Measurements from ENCODE around the gene DERA.
"Not testable (repeated sequence)": the region's sequence is repeated elsewhere in the genome, so short reads cannot be mapped to it uniquely, and the experiment has no call there.

DERA gene

GRCh38 chr12:15967053-15967452, 55.9 kb downstream of the DERA start:
- peaks cover 37% of the 10 kb centered on the region for H3K36me3 ChIP-seq (ENCODE audit: insufficient read depth, low read length)
- H3K9ac ChIP-seq (ENCODE audit: low read length); H3K4me1 ChIP-seq (ENCODE audit: insufficient read depth, low read length): not testable (repeated sequence)

GRCh38 chr12:15971211-15971610, 60.1 kb downstream of the DERA start:
- H3K4me1 ChIP-seq (ENCODE audit: insufficient read depth, low read length), result no peaks in the 10 kb centered on the region
- no peaks in the 10 kb centered on the region for H3K27me3 ChIP-seq (ENCODE audit: control insufficient read depth in 1 of 2, insufficient read depth in 2 of 2, low read length in 2 of 2)
- H3K27ac ChIP-seq (ENCODE audit: low read depth, low read length), result no peak overlapping the region
- H3K9me3 ChIP-seq (ENCODE audit: low read length), result no peaks in the 10 kb centered on the region
- peaks cover 17% of the 10 kb centered on the region for H3K36me3 ChIP-seq (ENCODE audit: insufficient read depth, low read length)
- H3K9ac ChIP-seq (ENCODE audit: low read length), result no peak overlapping the region
- no peak overlapping the region for H3K4me3 ChIP-seq (ENCODE audit: low read depth in 1 of 2, low read length in 2 of 2)

More at GRCh38 chr12:15967053-15967452, 55.9 kb downstream of the DERA start:
- not testable (repeated sequence) for H3K9me3 ChIP-seq (ENCODE audit: low read length); H3K4me3 ChIP-seq (ENCODE audit: low read depth in 1 of 2, low read length in 2 of 2); H3K27me3 ChIP-seq (ENCODE audit: control insufficient read depth in 1 of 2, insufficient read depth in 2 of 2, low read length in 2 of 2); H3K27ac ChIP-seq (ENCODE audit: low read depth, low read length)

DNA sequence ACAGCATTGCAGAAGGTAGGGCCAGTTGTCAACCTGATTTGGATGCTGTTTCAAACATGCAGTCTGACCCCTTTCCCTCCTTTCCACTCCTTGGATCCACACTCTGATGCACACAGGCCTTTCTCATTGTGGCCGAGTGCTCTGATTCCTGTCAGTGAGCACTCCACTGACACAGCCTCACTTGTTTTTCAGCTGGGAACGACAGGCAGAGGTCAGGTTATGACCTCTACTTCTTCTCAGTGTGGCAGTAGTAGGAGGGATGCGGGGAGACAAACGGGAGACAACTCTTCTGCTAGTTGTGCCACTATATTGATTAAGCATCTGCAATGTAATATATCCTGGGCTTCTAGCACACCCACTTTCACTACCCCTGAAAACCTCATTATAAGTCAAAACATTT, 61.8 kb downstream of the DERA start:
- no peak overlapping the region for H3K27ac ChIP-seq (ENCODE audit: low read depth, low read length)
- H3K36me3 ChIP-seq (ENCODE audit: insufficient read depth, low read length), result peaks cover 13% of the 10 kb centered on the region

GRCh38 chr12:15977999-15978951, 67.1 kb downstream of the DERA start:
- peaks cover 41% of the 10 kb centered on the region for H3K4me1 ChIP-seq (ENCODE audit: insufficient read depth, low read length)
- H3K36me3 ChIP-seq (ENCODE audit: insufficient read depth, low read length), result peaks cover 5% of the 10 kb centered on the region
- no peak overlapping the region for H3K27ac ChIP-seq (ENCODE audit: low read depth, low read length)
- H3K9ac ChIP-seq (ENCODE audit: low read length), result no peak overlapping the region
- H3K4me3 ChIP-seq (ENCODE audit: low read depth in 1 of 2, low read length in 2 of 2), result no peak overlapping the region
- no peaks in the 10 kb centered on the region for H3K27me3 ChIP-seq (ENCODE audit: control insufficient read depth in 1 of 2, insufficient read depth in 2 of 2, low read length in 2 of 2)
- no peaks in the 10 kb centered on the region for H3K9me3 ChIP-seq (ENCODE audit: low read length)

More for the DNA sequence above, 61.8 kb downstream of the DERA start:
- Histone ChIP-seq H3K27me3 (ENCODE audit: control insufficient read depth in 1 of 2, insufficient read depth in 2 of 2, low read length in 2 of 2) (no peaks in the 10 kb centered on the region), H3K9ac (ENCODE audit: low read length) (no peak overlapping the region), H3K9me3 (ENCODE audit: low read length) (no peaks in the 10 kb centered on the region), H3K4me3 (ENCODE audit: low read depth in 1 of 2, low read length in 2 of 2) (no peak overlapping the region), H3K4me1 (ENCODE audit: insufficient read depth, low read length) (no peaks in the 10 kb centered on the region)

DNA sequence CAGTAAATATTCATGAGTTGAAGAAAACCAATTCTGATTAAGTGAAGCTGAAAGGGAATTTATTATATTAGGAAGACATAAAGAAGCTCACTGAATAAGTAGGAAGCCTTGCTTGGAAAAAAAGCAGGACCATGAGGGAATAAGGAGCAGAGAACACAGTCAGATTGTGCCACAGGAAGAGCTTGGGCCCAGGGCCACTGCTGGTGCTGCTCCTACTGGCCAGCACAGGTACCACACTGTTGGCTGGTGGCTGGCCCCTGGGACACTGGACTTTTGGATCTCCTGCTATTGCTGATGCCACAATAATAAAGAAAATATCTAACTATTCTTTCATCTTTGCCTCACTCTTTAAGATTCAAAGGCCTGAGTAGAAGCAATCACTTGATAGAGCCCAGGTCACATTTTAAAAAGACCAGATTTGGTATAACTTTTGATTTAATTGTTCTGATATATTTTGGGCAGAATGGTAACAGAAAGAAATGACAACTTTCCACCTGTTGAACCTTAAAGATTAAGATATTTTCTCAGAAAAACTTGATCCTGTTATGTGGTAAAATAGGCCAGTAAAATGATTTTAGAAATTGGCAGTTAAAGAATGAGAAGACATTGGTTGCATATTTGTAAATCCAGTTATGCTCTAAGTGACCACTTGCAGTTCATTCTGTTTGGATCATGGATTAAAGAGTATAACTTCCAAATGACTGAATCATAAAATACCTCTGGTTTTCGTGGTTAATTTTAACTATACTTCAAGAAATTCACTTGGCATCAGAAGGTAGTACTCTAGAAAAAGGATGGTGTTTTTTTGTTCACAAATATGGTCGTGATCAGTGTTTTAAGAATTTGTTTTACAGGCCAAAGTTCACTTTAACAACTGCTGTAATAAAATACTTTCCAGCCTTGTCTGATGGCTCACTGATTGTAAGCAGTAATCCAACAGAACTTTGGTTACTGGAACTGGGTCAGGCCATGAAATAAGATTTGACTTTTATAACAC, 68.3 kb downstream of the DERA start:
- Histone ChIP-seq H3K4me1 (ENCODE audit: insufficient read depth, low read length) (peaks cover 46% of the 10 kb centered on the region), H3K27me3 (ENCODE audit: control insufficient read depth in 1 of 2, insufficient read depth in 2 of 2, low read length in 2 of 2) (no peaks in the 10 kb centered on the region), H3K36me3 (ENCODE audit: insufficient read depth, low read length) (peaks cover 12% of the 10 kb centered on the region), H3K4me3 (ENCODE audit: low read depth in 1 of 2, low read length in 2 of 2) (no peak overlapping the region), H3K9me3 (ENCODE audit: low read length) (no peaks in the 10 kb centered on the region), H3K27ac (ENCODE audit: low read depth, low read length) (peak overlapping the region; percentile 22), H3K9ac (ENCODE audit: low read length) (no peak overlapping the region)

GRCh38 chr12:15982071-15982470, 70.9 kb downstream of the DERA start:
- H3K36me3 ChIP-seq (ENCODE audit: insufficient read depth, low read length), result peaks cover 12% of the 10 kb centered on the region

DNA sequence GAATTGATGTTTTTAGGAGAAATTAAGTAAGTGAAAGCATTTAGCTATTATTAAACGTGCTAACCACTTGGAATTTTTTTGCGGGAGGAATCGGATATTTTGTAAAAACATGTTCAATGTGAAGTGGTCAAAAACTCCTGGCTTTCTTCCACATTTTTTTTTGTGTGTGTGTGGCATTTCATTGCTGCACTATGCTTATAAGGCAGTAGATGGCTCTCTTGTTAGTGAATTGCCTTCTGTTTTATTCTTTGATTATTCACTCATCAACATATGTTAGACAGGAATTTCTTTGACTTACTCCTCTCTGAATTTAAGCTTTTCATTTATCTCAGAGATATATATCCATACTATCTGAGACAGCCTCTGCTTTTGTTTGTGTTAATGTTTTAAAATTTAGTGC, 71.3 kb downstream of the DERA start:
- no peak overlapping the region for H3K27ac ChIP-seq (ENCODE audit: low read depth, low read length)
- H3K36me3 ChIP-seq (ENCODE audit: insufficient read depth, low read length), result peaks cover 12% of the 10 kb centered on the region

More at GRCh38 chr12:15982071-15982470, 70.9 kb downstream of the DERA start:
- Histone ChIP-seq H3K9ac (ENCODE audit: low read length) (no peak overlapping the region), H3K27ac (ENCODE audit: low read depth, low read length) (no peak overlapping the region), H3K4me1 (ENCODE audit: insufficient read depth, low read length) (peaks cover 46% of the 10 kb centered on the region), H3K27me3 (ENCODE audit: control insufficient read depth in 1 of 2, insufficient read depth in 2 of 2, low read length in 2 of 2) (no peaks in the 10 kb centered on the region), H3K9me3 (ENCODE audit: low read length) (no peaks in the 10 kb centered on the region), H3K4me3 (ENCODE audit: low read depth in 1 of 2, low read length in 2 of 2) (no peak overlapping the region)

DNA sequence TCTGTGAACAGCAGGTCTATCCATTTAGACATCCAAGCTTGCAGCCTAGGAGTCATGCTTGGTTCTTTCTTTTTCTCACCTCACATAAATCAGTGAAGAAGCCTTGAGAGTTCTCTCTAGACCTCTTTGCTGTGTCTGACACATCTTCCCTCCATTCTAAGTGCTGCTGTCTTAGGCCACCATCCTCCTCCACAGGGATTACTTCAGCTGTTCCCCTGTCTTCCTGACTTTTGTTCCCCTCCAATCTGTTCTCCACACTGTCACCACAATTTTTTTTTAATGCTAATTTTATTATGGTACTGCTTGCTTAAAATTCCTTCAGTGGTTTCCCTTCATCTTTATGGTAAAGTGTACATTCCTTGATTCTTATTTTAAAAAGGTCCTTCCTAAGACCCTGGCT, 71.8 kb downstream of the DERA start:
- Histone ChIP-seq H3K4me1 (ENCODE audit: insufficient read depth, low read length) (peaks cover 51% of the 10 kb centered on the region), H3K9ac (ENCODE audit: low read length) (no peak overlapping the region), H3K9me3 (ENCODE audit: low read length) (no peaks in the 10 kb centered on the region), H3K27me3 (ENCODE audit: control insufficient read depth in 1 of 2, insufficient read depth in 2 of 2, low read length in 2 of 2) (no peaks in the 10 kb centered on the region), H3K27ac (ENCODE audit: low read depth, low read length) (no peak overlapping the region), H3K36me3 (ENCODE audit: insufficient read depth, low read length) (peaks cover 12% of the 10 kb centered on the region), H3K4me3 (ENCODE audit: low read depth in 1 of 2, low read length in 2 of 2) (no peak overlapping the region)

More for the DNA sequence above, 71.3 kb downstream of the DERA start:
- no peaks in the 10 kb centered on the region for H3K27me3 ChIP-seq (ENCODE audit: control insufficient read depth in 1 of 2, insufficient read depth in 2 of 2, low read length in 2 of 2)
- peaks cover 47% of the 10 kb centered on the region for H3K4me1 ChIP-seq (ENCODE audit: insufficient read depth, low read length)
- no peak overlapping the region for H3K4me3 ChIP-seq (ENCODE audit: low read depth in 1 of 2, low read length in 2 of 2)
- no peak overlapping the region for H3K9ac ChIP-seq (ENCODE audit: low read length)
- no peaks in the 10 kb centered on the region for H3K9me3 ChIP-seq (ENCODE audit: low read length)

GRCh38 chr12:15984097-15984800, 73.1 kb downstream of the DERA start:
- no peak overlapping the region for H3K9ac ChIP-seq (ENCODE audit: low read length)
- H3K27me3 ChIP-seq (ENCODE audit: control insufficient read depth in 1 of 2, insufficient read depth in 2 of 2, low read length in 2 of 2), result no peaks in the 10 kb centered on the region
- no peak overlapping the region for H3K4me3 ChIP-seq (ENCODE audit: low read depth in 1 of 2, low read length in 2 of 2)
- H3K36me3 ChIP-seq (ENCODE audit: insufficient read depth, low read length), result peaks cover 20% of the 10 kb centered on the region
- no peak overlapping the region for H3K27ac ChIP-seq (ENCODE audit: low read depth, low read length)
- H3K9me3 ChIP-seq (ENCODE audit: low read length), result no peaks in the 10 kb centered on the region
- H3K4me1 ChIP-seq (ENCODE audit: insufficient read depth, low read length), result peaks cover 42% of the 10 kb centered on the region

DNA sequence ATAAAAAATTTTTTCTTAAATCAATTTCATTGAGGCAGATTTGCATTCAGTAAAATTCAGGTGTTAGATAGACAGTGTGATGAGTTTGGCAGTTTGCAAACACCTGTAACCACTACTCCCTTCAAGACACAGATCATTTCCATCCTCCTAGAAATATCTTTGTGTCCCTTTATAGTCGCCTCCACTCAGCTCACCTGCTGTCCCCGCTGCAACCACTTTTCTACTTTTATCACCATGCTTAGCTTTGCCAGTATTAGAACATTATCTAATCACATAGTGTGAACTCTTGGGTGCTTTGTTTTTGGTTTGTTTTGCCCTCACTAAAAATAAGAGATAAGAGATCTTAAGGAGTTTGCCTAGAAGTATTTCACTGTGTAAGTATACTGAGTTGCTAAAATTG, 73.8 kb downstream of the DERA start:
- Histone ChIP-seq H3K9me3 (ENCODE audit: low read length) (no peaks in the 10 kb centered on the region), H3K27ac (ENCODE audit: low read depth, low read length) (no peak overlapping the region), H3K4me1 (ENCODE audit: insufficient read depth, low read length) (peaks cover 35% of the 10 kb centered on the region), H3K27me3 (ENCODE audit: control insufficient read depth in 1 of 2, insufficient read depth in 2 of 2, low read length in 2 of 2) (no peaks in the 10 kb centered on the region), H3K36me3 (ENCODE audit: insufficient read depth, low read length) (peaks cover 20% of the 10 kb centered on the region), H3K4me3 (ENCODE audit: low read depth in 1 of 2, low read length in 2 of 2) (no peak overlapping the region), H3K9ac (ENCODE audit: low read length) (no peak overlapping the region)

GRCh38 chr12:15987696-15988095, 76.6 kb downstream of the DERA start:
- Histone ChIP-seq H3K36me3 (ENCODE audit: insufficient read depth, low read length) (peaks cover 18% of the 10 kb centered on the region), H3K9me3 (ENCODE audit: low read length) (no peaks in the 10 kb centered on the region), H3K27ac (ENCODE audit: low read depth, low read length) (no peak overlapping the region), H3K4me3 (ENCODE audit: low read depth in 1 of 2, low read length in 2 of 2) (no peak overlapping the region), H3K4me1 (ENCODE audit: insufficient read depth, low read length) (peaks cover 17% of the 10 kb centered on the region), H3K9ac (ENCODE audit: low read length) (no peak overlapping the region), H3K27me3 (ENCODE audit: control insufficient read depth in 1 of 2, insufficient read depth in 2 of 2, low read length in 2 of 2) (no peaks in the 10 kb centered on the region)
